ENCODE data around the gene DDR2.
"Not testable (repeated sequence)": the region's sequence is repeated elsewhere in the genome, so short reads cannot be mapped to it uniquely, and the experiment has no call there.

DNA sequence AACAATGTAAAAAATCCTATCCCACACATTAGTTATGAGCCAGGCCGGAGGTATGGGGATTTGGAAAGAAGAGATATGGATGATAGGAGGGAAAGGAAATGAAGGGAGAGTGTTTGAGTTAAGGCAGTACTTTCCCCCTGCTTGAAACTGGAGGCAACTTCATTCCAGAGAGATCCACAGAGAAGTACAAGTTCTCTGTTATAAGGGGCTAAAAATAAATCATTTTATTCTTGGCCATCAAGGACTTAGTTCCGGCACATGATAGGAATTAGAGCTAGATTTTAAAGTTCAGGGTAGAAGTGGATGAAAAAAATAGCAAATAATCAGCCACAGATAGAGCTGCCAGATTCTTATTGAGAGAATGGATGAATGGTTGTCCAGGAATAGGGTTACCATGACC is 185.9 kb downstream of the DDR2 start:
- TF ChIP-seq, protein P1, sequence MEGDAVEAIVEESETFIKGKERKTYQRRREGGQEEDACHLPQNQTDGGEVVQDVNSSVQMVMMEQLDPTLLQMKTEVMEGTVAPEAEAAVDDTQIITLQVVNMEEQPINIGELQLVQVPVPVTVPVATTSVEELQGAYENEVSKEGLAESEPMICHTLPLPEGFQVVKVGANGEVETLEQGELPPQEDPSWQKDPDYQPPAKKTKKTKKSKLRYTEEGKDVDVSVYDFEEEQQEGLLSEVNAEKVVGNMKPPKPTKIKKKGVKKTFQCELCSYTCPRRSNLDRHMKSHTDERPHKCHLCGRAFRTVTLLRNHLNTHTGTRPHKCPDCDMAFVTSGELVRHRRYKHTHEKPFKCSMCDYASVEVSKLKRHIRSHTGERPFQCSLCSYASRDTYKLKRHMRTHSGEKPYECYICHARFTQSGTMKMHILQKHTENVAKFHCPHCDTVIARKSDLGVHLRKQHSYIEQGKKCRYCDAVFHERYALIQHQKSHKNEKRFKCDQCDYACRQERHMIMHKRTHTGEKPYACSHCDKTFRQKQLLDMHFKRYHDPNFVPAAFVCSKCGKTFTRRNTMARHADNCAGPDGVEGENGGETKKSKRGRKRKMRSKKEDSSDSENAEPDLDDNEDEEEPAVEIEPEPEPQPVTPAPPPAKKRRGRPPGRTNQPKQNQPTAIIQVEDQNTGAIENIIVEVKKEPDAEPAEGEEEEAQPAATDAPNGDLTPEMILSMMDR (IDR thresholded peaks at IDR 0.05): not testable (repeated sequence)
- not testable (repeated sequence) for TF ChIP-seq EP300, POLR2A (IDR thresholded peaks at IDR 0.05)
